ENCODE measurements around the gene CFAP221. TPM values are rescaled to one million over a fixed set of nuclear protein-coding genes. Genes with fewer than 3 reads are reported as not detected.

Gene CFAP221
- total RNA-seq, 1 donor, result not detected

DNA sequence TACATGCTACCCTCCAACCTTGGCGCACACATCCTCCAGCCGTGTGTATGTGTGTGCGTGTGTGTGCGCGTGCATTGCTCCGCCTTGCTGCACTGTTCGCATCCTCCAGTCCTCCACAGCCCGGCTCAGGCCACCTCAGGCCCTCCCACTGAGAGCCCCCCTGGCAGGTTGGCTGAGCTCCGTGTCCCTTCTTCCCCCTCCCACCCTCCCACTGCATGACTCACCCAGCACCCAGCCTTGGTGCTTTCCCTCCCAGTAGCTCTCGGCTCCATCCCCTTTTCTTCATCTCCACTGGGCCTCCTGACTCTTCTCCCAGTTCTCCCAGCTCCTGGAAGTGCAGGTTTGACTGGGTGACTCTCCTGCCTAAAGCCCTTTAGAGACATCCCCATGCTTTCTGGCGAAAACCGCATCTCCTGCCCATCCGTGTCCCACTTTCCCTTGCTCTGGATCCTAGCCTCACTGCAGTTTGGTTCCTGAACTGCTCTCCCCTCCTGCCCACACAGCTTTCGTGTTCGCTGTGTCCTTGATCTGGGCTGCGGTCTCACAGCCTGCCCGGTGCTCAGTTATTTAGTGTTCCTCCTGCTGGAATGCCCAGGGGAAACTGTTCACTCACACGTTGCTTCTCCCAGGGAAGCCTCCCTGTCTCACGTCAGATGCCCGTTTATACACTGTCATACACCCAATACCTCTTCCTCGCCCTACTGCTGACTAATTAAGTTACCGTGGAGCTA is 139.6 kb downstream of the CFAP221 start:
- DNase-seq (ENCODE audit: low read depth), result peak; percentile 35
- H3K4me3 ChIP-seq (ENCODE audit: low read depth, low read length), result no peak overlapping the region
- TF ChIP-seq, protein P1, sequence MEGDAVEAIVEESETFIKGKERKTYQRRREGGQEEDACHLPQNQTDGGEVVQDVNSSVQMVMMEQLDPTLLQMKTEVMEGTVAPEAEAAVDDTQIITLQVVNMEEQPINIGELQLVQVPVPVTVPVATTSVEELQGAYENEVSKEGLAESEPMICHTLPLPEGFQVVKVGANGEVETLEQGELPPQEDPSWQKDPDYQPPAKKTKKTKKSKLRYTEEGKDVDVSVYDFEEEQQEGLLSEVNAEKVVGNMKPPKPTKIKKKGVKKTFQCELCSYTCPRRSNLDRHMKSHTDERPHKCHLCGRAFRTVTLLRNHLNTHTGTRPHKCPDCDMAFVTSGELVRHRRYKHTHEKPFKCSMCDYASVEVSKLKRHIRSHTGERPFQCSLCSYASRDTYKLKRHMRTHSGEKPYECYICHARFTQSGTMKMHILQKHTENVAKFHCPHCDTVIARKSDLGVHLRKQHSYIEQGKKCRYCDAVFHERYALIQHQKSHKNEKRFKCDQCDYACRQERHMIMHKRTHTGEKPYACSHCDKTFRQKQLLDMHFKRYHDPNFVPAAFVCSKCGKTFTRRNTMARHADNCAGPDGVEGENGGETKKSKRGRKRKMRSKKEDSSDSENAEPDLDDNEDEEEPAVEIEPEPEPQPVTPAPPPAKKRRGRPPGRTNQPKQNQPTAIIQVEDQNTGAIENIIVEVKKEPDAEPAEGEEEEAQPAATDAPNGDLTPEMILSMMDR (IDR thresholded peaks at IDR 0.05; ENCODE audit: insufficient read depth, low read depth, low read length), result no peak

DNA sequence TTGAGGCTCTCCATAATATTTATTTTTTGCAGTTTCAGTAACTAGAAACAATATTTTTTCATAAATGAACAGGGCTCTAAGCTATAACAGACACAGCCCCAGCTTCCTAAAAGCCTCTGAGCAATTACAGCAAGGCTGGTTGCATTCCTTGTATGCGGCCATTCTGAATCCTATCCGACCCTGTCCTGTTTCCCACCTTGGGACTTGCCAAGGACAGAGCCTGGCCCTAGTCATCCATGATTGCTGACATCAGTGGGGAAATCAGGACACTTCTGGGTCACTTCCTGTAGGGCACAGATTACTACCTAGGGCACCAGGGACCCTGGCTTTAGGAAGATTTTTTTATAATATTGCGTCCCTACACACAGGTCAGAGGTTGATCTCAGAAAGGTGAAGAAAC is 140.3 kb downstream of the CFAP221 start:
- TF ChIP-seq, protein P1 (IDR thresholded peaks at IDR 0.05; ENCODE audit: insufficient read depth, low read depth, low read length), result no peak
- H3K4me3 ChIP-seq (ENCODE audit: low read depth, low read length), result no peak overlapping the region
- no peak for DNase-seq (ENCODE audit: low read depth)

DNA sequence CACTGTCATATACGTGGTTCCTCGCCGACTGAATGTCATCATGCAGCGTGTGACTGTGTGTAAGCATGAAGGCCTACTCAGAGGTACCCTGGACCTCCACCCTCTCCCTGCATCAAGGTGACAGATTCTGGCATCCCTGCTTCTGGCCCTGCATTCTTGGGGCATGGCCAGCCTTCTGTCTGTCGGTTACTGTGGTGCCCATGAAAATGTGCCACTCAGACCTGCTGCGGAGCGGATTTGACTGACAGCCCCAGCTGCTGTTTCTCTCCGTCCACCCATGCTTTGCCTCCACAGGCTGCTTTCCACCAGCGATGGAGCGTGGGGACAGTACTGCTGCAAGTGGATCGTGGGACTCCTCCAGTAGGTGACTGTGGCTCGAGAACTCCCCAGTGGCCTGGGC is 144.4 kb downstream of the CFAP221 start:
- H3K4me3 ChIP-seq (ENCODE audit: low read depth, low read length), result no peak overlapping the region
- TF ChIP-seq, protein P1 (IDR thresholded peaks at IDR 0.05; ENCODE audit: insufficient read depth, low read depth, low read length), result no peak
- no peak for DNase-seq (ENCODE audit: low read depth)

DNA sequence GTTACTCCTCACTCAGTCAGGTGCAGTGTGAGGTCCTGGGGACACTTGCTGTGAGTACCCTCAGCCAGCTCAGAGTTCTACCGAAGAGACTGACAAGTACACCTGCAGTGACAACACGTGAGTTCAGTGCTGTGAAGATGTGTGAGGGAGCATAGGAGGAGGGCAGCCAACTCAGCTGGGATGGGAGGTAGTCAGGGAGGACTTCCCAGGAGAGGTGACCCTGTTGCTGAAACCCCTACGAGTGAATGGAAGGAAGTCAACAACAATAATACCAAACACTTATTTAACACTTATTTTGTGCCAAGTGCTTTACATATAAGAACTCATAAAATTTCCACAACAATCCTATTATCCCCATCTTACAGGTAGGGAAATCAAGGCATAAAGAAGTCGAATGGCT is 145.0 kb downstream of the CFAP221 start:
- DNase-seq (ENCODE audit: low read depth), result no peak
- TF ChIP-seq, protein P1 (IDR thresholded peaks at IDR 0.05; ENCODE audit: insufficient read depth, low read depth, low read length), result no peak
- no peak overlapping the region for H3K4me3 ChIP-seq (ENCODE audit: low read depth, low read length)

DNA sequence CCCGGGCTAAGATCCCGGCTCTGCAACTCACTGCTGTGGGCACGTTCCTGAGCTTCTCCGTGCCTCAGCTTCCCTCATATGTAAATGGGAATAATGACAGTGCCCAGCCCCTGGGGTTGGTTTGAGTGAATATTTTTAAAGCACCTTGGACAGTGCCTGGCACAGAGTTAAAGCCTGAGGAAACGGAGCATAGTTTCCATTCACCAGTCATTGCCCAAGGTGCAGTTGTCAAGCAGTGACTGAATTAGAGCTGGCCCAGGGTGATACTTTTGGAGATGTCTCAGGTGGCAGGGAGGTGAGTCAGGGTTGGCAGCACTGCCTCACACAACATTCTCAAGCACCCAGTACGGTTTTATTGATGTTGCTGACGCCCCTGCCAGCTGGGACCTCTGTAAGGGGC is 146.9 kb downstream of the CFAP221 start:
- DNase-seq (ENCODE audit: low read depth), result no peak
- TF ChIP-seq, protein P1 (IDR thresholded peaks at IDR 0.05; ENCODE audit: insufficient read depth, low read depth, low read length), result no peak
- H3K4me3 ChIP-seq (ENCODE audit: low read depth, low read length), result no peak overlapping the region

DNA sequence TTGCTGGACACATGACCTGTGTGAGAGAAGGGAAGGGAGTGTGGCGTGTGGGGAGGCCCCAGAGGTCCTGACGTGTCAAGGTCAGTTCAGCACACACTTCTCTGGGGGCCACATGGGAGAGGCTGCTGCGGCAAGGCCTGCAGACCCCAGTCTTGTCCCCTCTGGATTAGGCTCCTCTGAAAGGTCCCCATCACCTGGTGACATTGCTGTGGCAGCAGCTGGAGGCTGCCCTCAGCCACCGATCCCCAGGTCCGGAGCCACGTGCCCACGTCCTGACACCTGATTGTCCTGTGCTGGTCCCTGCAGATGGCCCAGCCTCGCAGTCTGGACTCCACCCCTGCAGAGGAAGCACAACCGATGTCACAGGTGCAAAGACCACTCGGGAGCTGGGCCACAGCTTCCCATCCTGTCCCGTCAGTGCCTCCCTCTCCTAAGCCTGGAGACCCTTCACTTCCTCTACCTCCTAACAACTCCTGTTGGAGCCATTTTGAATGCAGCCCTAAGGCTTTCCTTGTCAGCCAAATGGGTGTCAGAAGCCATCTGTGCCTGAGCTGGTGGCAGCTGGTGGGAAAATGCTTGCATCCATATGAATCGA is 147.5 kb downstream of the CFAP221 start:
- TF ChIP-seq, protein P1 (IDR thresholded peaks at IDR 0.05; ENCODE audit: insufficient read depth, low read depth, low read length), result no peak
- DNase-seq (ENCODE audit: low read depth), result no peak
- no peak overlapping the region for H3K4me3 ChIP-seq (ENCODE audit: low read depth, low read length)
